ENCODE data around the gene SEMA5A. TPM values are rescaled to one million over a fixed set of nuclear protein-coding genes. Genes with fewer than 3 reads are reported as not detected.

The SEMA5A gene
- total RNA-seq, 3 donors from 2014 or later: 20.3 to 43.8 (median 33.6) TPM

DNA sequence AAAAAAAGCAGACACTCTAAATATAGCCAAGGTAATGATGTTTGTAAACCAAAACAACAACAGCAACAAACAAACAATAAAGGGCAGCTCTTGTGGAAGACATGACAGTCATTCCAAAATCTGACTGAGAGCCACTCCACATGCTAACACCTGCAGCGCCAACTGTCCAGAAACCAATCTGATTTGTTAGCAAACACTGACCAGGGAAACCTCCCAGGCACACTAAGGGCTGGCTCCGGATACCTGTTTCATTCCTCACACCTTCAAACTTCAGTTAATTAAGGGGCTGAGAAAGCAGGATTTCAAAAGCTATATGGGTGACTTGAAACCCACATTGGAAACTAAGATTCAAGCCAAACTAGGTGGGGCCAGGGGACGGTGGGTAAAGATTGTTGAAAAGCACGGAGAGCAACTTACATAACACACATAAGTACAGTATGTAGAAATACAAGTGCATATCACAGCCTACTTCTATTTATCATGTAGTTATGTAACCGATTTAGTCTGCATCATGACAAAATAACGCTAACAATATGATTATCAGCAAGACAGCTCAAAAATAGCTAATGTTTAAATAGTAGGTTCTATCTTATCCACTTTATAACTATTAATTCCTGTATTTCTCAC lies 203.6 kb downstream of the SEMA5A start:
- no peaks in the 10 kb centered on the region for H3K9me3 ChIP-seq
- ATAC-seq (no peak), DNase-seq (no peak)
- TF ChIP-seq, protein P1, sequence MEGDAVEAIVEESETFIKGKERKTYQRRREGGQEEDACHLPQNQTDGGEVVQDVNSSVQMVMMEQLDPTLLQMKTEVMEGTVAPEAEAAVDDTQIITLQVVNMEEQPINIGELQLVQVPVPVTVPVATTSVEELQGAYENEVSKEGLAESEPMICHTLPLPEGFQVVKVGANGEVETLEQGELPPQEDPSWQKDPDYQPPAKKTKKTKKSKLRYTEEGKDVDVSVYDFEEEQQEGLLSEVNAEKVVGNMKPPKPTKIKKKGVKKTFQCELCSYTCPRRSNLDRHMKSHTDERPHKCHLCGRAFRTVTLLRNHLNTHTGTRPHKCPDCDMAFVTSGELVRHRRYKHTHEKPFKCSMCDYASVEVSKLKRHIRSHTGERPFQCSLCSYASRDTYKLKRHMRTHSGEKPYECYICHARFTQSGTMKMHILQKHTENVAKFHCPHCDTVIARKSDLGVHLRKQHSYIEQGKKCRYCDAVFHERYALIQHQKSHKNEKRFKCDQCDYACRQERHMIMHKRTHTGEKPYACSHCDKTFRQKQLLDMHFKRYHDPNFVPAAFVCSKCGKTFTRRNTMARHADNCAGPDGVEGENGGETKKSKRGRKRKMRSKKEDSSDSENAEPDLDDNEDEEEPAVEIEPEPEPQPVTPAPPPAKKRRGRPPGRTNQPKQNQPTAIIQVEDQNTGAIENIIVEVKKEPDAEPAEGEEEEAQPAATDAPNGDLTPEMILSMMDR (IDR thresholded peaks at IDR 0.05): no peak
- H3K36me3 ChIP-seq (ENCODE audit: low read depth): no peaks in the 10 kb centered on the region
- intact Hi-C loops (cut with DNase I, micrococcal nuclease): no loop called here
- no peaks in the 10 kb centered on the region for H3K4me1 ChIP-seq (ENCODE audit: low read depth)
- no peak overlapping the region for H3K4me3 ChIP-seq

DNA sequence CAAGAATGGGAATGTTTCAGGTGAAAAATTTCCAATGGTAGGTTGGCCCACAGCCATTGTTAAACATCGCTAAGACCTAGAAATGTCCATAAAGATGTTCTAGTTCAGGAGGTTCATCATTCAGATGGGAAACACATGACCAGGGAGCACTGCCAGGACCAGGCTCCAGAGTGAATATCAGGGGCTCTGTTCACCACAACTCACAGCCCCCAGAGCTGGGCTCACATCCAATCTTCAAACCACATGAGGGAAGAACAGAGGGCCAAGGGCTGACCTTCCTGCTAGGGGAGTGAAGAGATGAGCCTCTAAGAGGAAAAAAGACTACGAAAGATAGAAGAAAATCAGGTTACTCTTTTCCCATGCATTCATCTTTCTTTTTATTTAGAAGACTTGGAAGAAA lies 205.8 kb downstream of the SEMA5A start:
- no peaks in the 10 kb centered on the region for H3K9me3 ChIP-seq
- TF ChIP-seq, protein P1 (IDR thresholded peaks at IDR 0.05): no peak
- no peak for ATAC-seq
- no peak for DNase-seq
- H3K4me1 ChIP-seq (ENCODE audit: low read depth): no peaks in the 10 kb centered on the region
- intact Hi-C loops (cut with DNase I, micrococcal nuclease): no loop called here
- H3K36me3 ChIP-seq (ENCODE audit: low read depth): no peaks in the 10 kb centered on the region
- no peak overlapping the region for H3K4me3 ChIP-seq

DNA sequence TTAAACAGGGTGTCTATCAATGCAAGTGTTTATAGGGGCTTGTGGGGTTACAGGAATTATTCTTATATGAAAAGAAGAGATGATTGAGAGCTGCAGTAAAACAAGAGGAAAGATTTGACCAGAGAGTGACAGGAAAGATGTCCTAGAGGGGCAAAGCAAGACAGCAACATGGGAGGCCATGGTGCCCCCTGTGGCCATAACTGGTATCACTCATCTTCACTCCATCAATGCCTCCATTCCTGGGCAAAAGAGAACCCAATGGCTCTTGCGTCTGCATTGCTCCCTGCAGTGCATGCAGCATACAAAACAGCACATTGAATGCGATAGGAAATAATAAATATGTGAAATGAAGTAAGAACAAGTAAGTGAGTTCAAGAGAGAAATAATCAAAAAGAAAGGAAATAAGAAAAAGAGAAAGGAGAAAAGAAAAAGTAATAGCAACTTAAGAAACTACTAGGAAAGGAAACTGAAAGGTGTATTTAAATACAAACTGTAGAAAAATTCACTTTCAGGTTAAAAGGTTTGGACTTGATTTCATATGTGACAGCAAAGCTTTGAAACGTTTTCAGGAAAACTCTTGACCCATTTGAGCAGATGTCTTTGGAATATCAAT lies 206.6 kb downstream of the SEMA5A start:
- no peak for DNase-seq
- no peaks in the 10 kb centered on the region for H3K9me3 ChIP-seq
- no peaks in the 10 kb centered on the region for H3K36me3 ChIP-seq (ENCODE audit: low read depth)
- TF ChIP-seq, protein P1 (IDR thresholded peaks at IDR 0.05): no peak
- peak; percentile 32 for ATAC-seq
- no peaks in the 10 kb centered on the region for H3K4me1 ChIP-seq (ENCODE audit: low read depth)
- no peak overlapping the region for H3K4me3 ChIP-seq
- intact Hi-C loops (cut with DNase I, micrococcal nuclease): no loop called here

DNA sequence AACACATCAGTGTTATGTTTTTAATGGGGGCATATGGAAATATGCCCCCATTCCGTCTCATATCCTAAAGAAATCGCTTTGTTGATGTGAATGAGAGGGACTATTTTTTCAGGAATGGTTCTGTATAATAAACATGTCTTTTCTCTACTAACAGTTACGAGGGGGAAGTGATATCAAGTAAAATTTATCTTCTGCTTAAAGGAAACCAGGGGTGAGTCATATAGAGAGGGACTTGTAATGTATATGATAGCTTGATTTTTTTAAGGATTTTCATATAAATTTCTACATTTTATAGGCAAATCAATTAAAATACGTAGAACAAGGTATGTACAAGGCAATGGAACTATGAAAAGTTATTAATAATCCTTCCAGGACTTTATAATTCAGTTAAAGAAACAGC lies 207.1 kb downstream of the SEMA5A start:
- TF ChIP-seq, protein P1 (IDR thresholded peaks at IDR 0.05): no peak
- intact Hi-C loops (cut with DNase I, micrococcal nuclease): no loop called here
- ATAC-seq (no peak), DNase-seq (no peak)
- Histone ChIP-seq H3K4me1 (ENCODE audit: low read depth) (no peaks in the 10 kb centered on the region), H3K4me3 (no peak overlapping the region), H3K9me3 (no peaks in the 10 kb centered on the region), H3K36me3 (ENCODE audit: low read depth) (no peaks in the 10 kb centered on the region)

DNA sequence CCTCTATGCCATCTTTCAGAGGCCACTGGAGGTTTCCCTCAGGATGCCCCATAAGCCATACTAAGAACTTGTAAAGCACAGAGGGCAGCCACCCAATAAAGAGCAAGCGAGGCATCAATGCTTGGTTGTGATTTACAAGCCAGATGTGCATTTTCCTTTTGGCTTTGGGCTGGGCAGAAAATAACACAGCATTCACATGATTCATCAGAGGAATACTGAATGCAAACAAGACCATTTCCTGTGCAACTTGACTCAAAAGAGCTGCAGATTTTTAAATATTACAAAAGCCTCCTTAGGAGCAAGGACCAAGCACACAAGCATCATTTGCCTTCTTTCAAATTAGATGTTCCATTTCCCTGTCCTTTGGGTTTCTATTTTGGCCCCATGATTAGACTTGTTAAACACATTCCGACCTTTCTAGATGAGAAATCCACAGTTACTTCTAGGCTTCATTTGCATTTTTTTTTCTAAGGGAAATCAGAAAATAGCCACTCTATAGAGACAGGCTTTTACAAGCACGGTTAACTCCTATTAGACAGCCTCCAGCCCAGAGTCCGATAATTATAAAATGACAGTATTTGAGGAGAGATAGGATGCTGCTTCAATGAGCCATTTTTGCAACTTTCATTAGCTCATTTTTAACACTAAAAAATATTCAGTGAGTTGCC lies 207.8 kb downstream of the SEMA5A start:
- no peaks in the 10 kb centered on the region for H3K9me3 ChIP-seq
- H3K4me1 ChIP-seq (ENCODE audit: low read depth): no peaks in the 10 kb centered on the region
- TF ChIP-seq, protein P1 (IDR thresholded peaks at IDR 0.05): no peak
- H3K36me3 ChIP-seq (ENCODE audit: low read depth): no peaks in the 10 kb centered on the region
- intact Hi-C loops (cut with DNase I, micrococcal nuclease): no loop called here
- no peak overlapping the region for H3K4me3 ChIP-seq
- DNase-seq: no peak
- no peak for ATAC-seq
